OCI-LY3 (cell line): Measurements from ENCODE around the gene LRRC61.

Experiments used
- H2AFZ ChIP-seq: fragments of 200-600, 300-600 bp; shearing (Covaris generic); 2 replicates; pipeline ENCODE4 v1.6.0; 2014; ENCODE audit warnings: antibody characterized with exemption, low read depth, low read length
- H3K27ac ChIP-seq: fragments of 200-600, 300-600 bp; sonication (generic); 2 replicates; pipeline ENCODE4 v1.5.1; 2014; ENCODE audit warnings: mild to moderate bottlenecking, low read length, moderate library complexity, mixed read lengths
- H3K27me3 ChIP-seq: fragments of 200-600, 300-600 bp; sonication (generic); 2 replicates; pipeline ENCODE4 v1.6.1; 2014; ENCODE audit warnings: low read depth, low read length, mixed read lengths
- H3K36me3 ChIP-seq: fragments of 200-600, 300-600 bp; sonication (generic); replicated peaks from 2 replicates; pipeline ENCODE3; 2014; ENCODE audit warnings: low read depth, low read length, mixed read lengths
- H3K4me1 ChIP-seq: fragments of 300-600, 200-600 bp; sonication (generic); 2 replicates; pipeline ENCODE4 v1.6.1; 2014; ENCODE audit warnings: low read length, mixed read lengths
- H3K4me2 ChIP-seq: fragments of 200-600, 300-600 bp; sonication (generic); 2 replicates; pipeline ENCODE4 v1.6.1; 2014; ENCODE audit warnings: low read length, mixed read lengths
- H3K4me3 ChIP-seq: fragments of 300-600, 200-600 bp; sonication (generic); 2 replicates; pipeline ENCODE4 v1.5.1; 2014; ENCODE audit warnings: antibody characterized with exemption, mild to moderate bottlenecking, low read length, moderate library complexity
- H3K79me2 ChIP-seq: fragments of 300-600, 200-600 bp; shearing (Covaris generic); 2 replicates; pipeline ENCODE4 v1.6.1; 2014; ENCODE audit warnings: mild to moderate bottlenecking, low read length, mixed read lengths
- H3K9ac ChIP-seq: fragments of 300-600, 200-600 bp; shearing (Covaris generic); 2 replicates; pipeline ENCODE4 v1.6.0; 2014; ENCODE audit warnings: mild to moderate bottlenecking, low read length, moderate library complexity
- H3K9me3 ChIP-seq: fragments of 200-600, 300-600 bp; shearing (Covaris generic); 2 replicates; pipeline ENCODE4 v1.6.1; 2014; ENCODE audit warnings: low read length, mixed read lengths; ENCODE audit not compliant: insufficient read depth
- H4K20me1 ChIP-seq: fragments of 200-600, 300-600 bp; sonication (generic); 2 replicates; pipeline ENCODE4 v1.6.1; 2016; ENCODE audit warnings: low read length, mixed read lengths; ENCODE audit not compliant: insufficient read depth
- CTCF ChIP-seq: fragments of 200-600, 300-600 bp; sonication (generic); IDR thresholded peaks from 2 replicates; pipeline ENCODE4 v1.5.1; 2014; ENCODE audit warnings: antibody characterized with exemption, low read length, low read depth
- EZH2phosphoT487 ChIP-seq: fragments of 200-600 bp; shearing (Covaris generic); IDR thresholded peaks from 2 replicates; pipeline ENCODE4 v1.6.1; 2018; ENCODE audit warnings: antibody characterized with exemption, mixed run types, low read depth

The LRRC61 gene

GRCh38 chr7:150342121-150342408 is 18.9 kb downstream of the LRRC61 start:
- H3K27ac ChIP-seq, result no peak overlapping the region
- no peak overlapping the region for H3K4me2 ChIP-seq
- no peak for TF ChIP-seq CTCF
- no peak for TF ChIP-seq EZH2phosphoT487
- H3K4me1 ChIP-seq, result no peaks in the 10 kb centered on the region
- no peaks in the 10 kb centered on the region for H3K27me3 ChIP-seq
- peaks cover 11% of the 10 kb centered on the region for H3K9me3 ChIP-seq
- H4K20me1 ChIP-seq, result no peaks in the 10 kb centered on the region
- no peak overlapping the region for H3K9ac ChIP-seq
- H3K36me3 ChIP-seq, result peaks cover 8% of the 10 kb centered on the region
- H3K4me3 ChIP-seq, result no peak overlapping the region
- H2AFZ ChIP-seq, result no peak overlapping the region
- no peaks in the 10 kb centered on the region for H3K79me2 ChIP-seq

- Histone ChIP-seq H3K36me3 (peaks cover 8% of the 10 kb centered on the region), H3K27me3 (no peaks in the 10 kb centered on the region), H2AFZ (no peak overlapping the region), H3K4me1 (no peaks in the 10 kb centered on the region), H3K27ac (no peak overlapping the region), H3K4me3 (no peak overlapping the region), H4K20me1 (no peaks in the 10 kb centered on the region), H3K4me2 (no peak overlapping the region), H3K9me3 (peaks cover 11% of the 10 kb centered on the region), H3K9ac (no peak overlapping the region), H3K79me2 (no peaks in the 10 kb centered on the region)
- TF ChIP-seq CTCF (no peak), EZH2phosphoT487 (no peak)
Measured at GRCh38 chr7:150343225-150343624, 20.1 kb downstream of the LRRC61 start.

GRCh38 chr7:150344299-150344698 is 21.1 kb downstream of the LRRC61 start:
- Histone ChIP-seq H3K4me3 (no peak overlapping the region), H3K4me2 (no peak overlapping the region), H3K27me3 (no peaks in the 10 kb centered on the region), H3K36me3 (peaks cover 8% of the 10 kb centered on the region), H4K20me1 (no peaks in the 10 kb centered on the region), H3K4me1 (0 out of 2 replicates have a peak, but pooled peaks cover 5% of the 10 kb centered on the region), H3K27ac (no peak overlapping the region), H3K9me3 (peaks cover 11% of the 10 kb centered on the region), H3K79me2 (no peaks in the 10 kb centered on the region), H2AFZ (no peak overlapping the region), H3K9ac (no peak overlapping the region)
- TF ChIP-seq CTCF (no peak), EZH2phosphoT487 (no peak)

GRCh38 chr7:150345012-150345411 is 21.9 kb downstream of the LRRC61 start:
- peaks cover 8% of the 10 kb centered on the region for H3K36me3 ChIP-seq
- H3K9me3 ChIP-seq, result peaks cover 11% of the 10 kb centered on the region
- TF ChIP-seq CTCF (no peak), EZH2phosphoT487 (no peak)
- H2AFZ ChIP-seq, result no peak overlapping the region
- H3K4me2 ChIP-seq, result no peak overlapping the region
- H3K4me3 ChIP-seq, result no peak overlapping the region
- no peaks in the 10 kb centered on the region for H3K79me2 ChIP-seq
- 0 out of 2 replicates have a peak, but pooled peaks cover 5% of the 10 kb centered on the region for H3K4me1 ChIP-seq
- no peaks in the 10 kb centered on the region for H3K27me3 ChIP-seq
- H3K27ac ChIP-seq, result no peak overlapping the region
- H3K9ac ChIP-seq, result no peak overlapping the region
- no peaks in the 10 kb centered on the region for H4K20me1 ChIP-seq
